Breast epithelium (tissue), 4 donors: ENCODE measurements around the gene IL4. TPM values are rescaled to one million over a fixed set of nuclear protein-coding genes. Genes with fewer than 3 reads are reported as not detected.

Source experiments
- DNase-seq, 2 donors: peaks; one replicate each; pipeline ENCODE4 v3.0.0-alpha.2; 2019; ENCODE audit warnings: low spot score in 2 of 2
- H3K27ac ChIP-seq, 2 donors: fragments of 200-600 bp; sonication (generic) in 1 of 2; one replicate each; pipeline ENCODE4 v1.5.1; 2016 to 2019; ENCODE audit warnings: mild to moderate bottlenecking in 1 of 2
- H3K27me3 ChIP-seq, 2 donors: fragments of 200-600 bp; sonication (generic) in 1 of 2; one replicate each; pipeline versions ENCODE4 v1.5.1 to v1.6.0; 2017 to 2019; ENCODE audit warnings: control low read depth in 1 of 2, mild to moderate bottlenecking in 1 of 2
- H3K36me3 ChIP-seq: fragments of 200-600 bp; one replicate; pipeline ENCODE4 v1.5.1; 2019
- H3K4me1 ChIP-seq, 2 donors: fragments of 200-600 bp; sonication (generic); one replicate each; pipeline ENCODE4 v1.5.1; 2016 to 2019; ENCODE audit warnings: control low read depth in 1 of 2
- H3K4me3 ChIP-seq, 3 donors: fragments of 200-600 bp; sonication (generic); 1 replicate in 2 of 3; 2 replicates in 1 of 3; pipeline ENCODE4 v1.5.1; 2016 to 2019; ENCODE audit warnings: mild to moderate bottlenecking in 3 of 3, moderate library complexity in 2 of 3
- H3K9me3 ChIP-seq, 2 donors: fragments of 200-600 bp; sonication (generic) in 1 of 2; one replicate each; pipeline ENCODE4 v1.5.1; 2016 to 2019; ENCODE audit warnings: control low read depth in 1 of 2
- POLR2A ChIP-seq: fragments of 450-650 bp; IDR thresholded peaks from one replicate; pipeline ENCODE4 v1.6.1; 2016; ENCODE audit warnings: antibody characterized with exemption, mild to moderate bottlenecking, moderate library complexity
- POLR2AphosphoS5 ChIP-seq, 3 donors: sonication (generic); formaldehyde crosslinking; IDR thresholded peaks; one replicate each; pipeline ENCODE4 v1.6.1; 2017; ENCODE audit warnings: antibody characterized with exemption in 3 of 3
- intact Hi-C: fragments of 100-400 bp; cut with DNase I; formaldehyde crosslinking; loops from one replicate; pipeline ENCODE4 v1.15.1; 2023; ENCODE audit warnings: low total_unique reads
- total RNA-seq, 3 donors: library from RNA; depleted of rRNA; stranded (reverse); fragments of >200 nt; gene quantifications; one replicate each; pipeline ENCODE4 v1.1.0, GENCODE V29; 2016
- TF ChIP-seq, protein P1 (sequence below), 3 donors: fragments of 450-650 bp; IDR thresholded peaks; one replicate each; pipeline ENCODE4 v1.5.1; 2016 to 2017; ENCODE audit warnings: antibody characterized with exemption in 3 of 3, mild to moderate bottlenecking in 3 of 3, moderate library complexity in 3 of 3

The IL4 gene
- total RNA-seq, 3 donors from 2014 or later = not detected

- intact Hi-C loops = no loop called here
- Histone ChIP-seq H3K4me1 (no peaks in the 10 kb centered on the region), H3K36me3 (no peaks in the 10 kb centered on the region)
Observed at GRCh38 chr5:132662004-132662401, 11.8 kb upstream of the IL4 start.

DNA sequence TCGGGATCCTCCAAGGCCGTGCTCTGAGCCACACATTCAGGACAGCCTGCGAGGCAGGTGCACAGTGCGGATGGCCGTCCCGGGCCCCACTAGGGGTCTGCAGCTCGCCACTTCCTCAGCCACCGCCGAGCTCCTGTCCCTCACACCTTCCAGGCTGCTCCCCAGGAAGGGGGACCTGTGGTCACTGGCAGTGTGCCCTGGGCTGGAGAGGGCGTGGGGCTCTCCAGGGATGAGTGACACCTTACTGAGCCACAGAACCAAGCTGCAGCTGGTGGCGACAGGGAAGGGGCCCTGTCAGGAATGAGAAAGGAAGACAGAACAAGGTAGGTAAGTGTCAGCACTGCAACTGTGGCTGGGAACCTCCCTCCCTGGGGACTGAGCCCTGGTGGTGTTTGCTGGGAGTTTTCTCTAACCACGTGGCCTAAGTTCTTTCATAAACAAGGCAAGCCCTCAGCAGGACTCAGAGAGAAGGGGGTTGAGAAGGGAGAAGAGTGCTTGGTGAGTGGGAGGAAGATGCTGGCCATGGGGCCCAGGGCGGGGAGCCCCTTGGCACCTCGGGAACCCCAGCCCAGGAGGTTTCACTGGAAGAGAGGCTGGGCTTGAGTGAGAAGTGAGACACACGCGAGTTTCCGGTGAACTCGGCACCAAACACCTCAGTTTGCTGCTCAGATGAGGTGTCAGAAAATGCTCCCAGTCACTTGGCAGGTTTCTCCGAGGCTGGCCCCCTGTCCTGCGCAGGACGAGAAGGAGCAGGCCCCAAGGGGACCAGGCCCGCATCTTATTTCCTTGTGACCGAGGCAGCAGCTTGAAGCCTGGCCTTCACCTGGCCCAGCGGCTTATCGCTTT, 10.6 kb upstream of the IL4 start:
- no peaks in the 10 kb centered on the region for H3K4me1 ChIP-seq
- no peaks in the 10 kb centered on the region for H3K27me3 ChIP-seq
- TF ChIP-seq POLR2A (no peak), POLR2AphosphoS5 (IDR thresholded peaks at IDR 0.05) (no peak)
- TF ChIP-seq, protein P1, sequence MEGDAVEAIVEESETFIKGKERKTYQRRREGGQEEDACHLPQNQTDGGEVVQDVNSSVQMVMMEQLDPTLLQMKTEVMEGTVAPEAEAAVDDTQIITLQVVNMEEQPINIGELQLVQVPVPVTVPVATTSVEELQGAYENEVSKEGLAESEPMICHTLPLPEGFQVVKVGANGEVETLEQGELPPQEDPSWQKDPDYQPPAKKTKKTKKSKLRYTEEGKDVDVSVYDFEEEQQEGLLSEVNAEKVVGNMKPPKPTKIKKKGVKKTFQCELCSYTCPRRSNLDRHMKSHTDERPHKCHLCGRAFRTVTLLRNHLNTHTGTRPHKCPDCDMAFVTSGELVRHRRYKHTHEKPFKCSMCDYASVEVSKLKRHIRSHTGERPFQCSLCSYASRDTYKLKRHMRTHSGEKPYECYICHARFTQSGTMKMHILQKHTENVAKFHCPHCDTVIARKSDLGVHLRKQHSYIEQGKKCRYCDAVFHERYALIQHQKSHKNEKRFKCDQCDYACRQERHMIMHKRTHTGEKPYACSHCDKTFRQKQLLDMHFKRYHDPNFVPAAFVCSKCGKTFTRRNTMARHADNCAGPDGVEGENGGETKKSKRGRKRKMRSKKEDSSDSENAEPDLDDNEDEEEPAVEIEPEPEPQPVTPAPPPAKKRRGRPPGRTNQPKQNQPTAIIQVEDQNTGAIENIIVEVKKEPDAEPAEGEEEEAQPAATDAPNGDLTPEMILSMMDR (IDR thresholded peaks at IDR 0.05) = no peak
- H3K27ac ChIP-seq = no peak overlapping the region
- H3K4me3 ChIP-seq = no peak overlapping the region
- DNase-seq = no peak
- no peaks in the 10 kb centered on the region for H3K9me3 ChIP-seq
- H3K36me3 ChIP-seq = no peaks in the 10 kb centered on the region
- intact Hi-C loops = no loop called here

More at GRCh38 chr5:132662004-132662401, 11.8 kb upstream of the IL4 start:
- H3K27me3 ChIP-seq = no peaks in the 10 kb centered on the region
- no peak overlapping the region for H3K27ac ChIP-seq
- no peaks in the 10 kb centered on the region for H3K9me3 ChIP-seq
- TF ChIP-seq POLR2AphosphoS5 (IDR thresholded peaks at IDR 0.05) = no peak
- TF ChIP-seq POLR2A = no peak
- TF ChIP-seq, protein P1 (IDR thresholded peaks at IDR 0.05) = no peak
- DNase-seq = no peak
- no peak overlapping the region for H3K4me3 ChIP-seq

DNA sequence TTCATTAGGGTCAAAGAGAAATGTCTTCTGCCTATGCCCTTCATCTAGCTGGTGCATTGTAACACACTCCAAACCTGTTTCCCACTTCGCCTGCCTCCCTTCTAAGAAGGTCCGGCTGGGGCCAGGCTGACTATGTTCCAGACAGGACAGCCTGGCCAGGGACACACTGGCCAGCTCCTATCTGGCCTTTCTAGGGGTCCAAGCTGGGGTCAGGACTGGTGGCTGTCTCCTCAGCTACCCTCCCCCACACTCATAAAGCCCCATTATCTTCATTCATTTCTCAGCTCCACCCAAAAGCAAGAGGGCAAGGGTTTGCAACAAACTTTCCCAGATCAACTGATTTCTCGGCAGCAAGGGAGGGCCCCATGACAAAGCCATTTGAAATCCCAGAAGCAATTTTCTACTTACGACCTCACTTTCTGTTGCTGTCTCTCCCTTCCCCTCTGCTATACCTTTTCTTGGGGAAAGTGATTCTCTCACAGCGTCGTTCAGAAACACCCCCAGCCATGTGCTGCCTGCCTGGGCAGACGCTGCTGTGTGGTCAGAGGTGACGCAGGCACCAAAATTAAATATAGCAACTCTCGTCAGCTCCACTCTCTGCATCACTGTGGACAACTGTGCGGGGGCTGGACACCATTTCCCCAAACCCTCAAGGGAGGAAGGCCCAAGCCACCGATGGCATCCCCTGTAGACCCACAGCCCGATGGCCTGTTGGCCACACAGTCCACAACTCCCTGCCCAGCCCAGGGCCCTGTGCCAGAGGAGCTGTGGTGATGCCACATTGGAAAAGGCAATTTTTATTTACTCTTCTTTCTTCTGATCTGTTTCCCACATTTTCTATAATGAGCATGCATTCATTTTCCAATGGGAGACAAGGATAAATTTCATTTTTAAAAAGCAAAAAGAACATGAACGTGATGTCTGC, 9.8 kb upstream of the IL4 start:
- H3K36me3 ChIP-seq = no peaks in the 10 kb centered on the region
- no peaks in the 10 kb centered on the region for H3K27me3 ChIP-seq
- intact Hi-C loops = no loop called here
- H3K4me3 ChIP-seq = no peak overlapping the region
- no peaks in the 10 kb centered on the region for H3K9me3 ChIP-seq
- no peaks in the 10 kb centered on the region for H3K4me1 ChIP-seq
- DNase-seq = no peak
- H3K27ac ChIP-seq = no peak overlapping the region
- TF ChIP-seq, protein P1 (IDR thresholded peaks at IDR 0.05) = no peak
- TF ChIP-seq POLR2A = no peak
- TF ChIP-seq POLR2AphosphoS5 (IDR thresholded peaks at IDR 0.05) = no peak

GRCh38 chr5:132664696-132665209, 9.0 kb upstream of the IL4 start:
- TF ChIP-seq POLR2A (no peak), POLR2AphosphoS5 (IDR thresholded peaks at IDR 0.05) (no peak)
- TF ChIP-seq, protein P1 (IDR thresholded peaks at IDR 0.05) = no peak
- Histone ChIP-seq H3K9me3 (no peaks in the 10 kb centered on the region), H3K4me1 (no peaks in the 10 kb centered on the region), H3K27ac (no peak overlapping the region), H3K27me3 (no peaks in the 10 kb centered on the region), H3K4me3 (no peak overlapping the region), H3K36me3 (no peaks in the 10 kb centered on the region)
- intact Hi-C loops = no loop called here
- no peak for DNase-seq
